Prostate gland (tissue), 2 donors: ENCODE data around the gene AHR.

Experiments used
- CTCF ChIP-seq, 4 experiments: fragments of 200-600 bp in 2 of 4; fragments of 450-650 bp in 2 of 4; sonication (generic) in 2 of 4; IDR thresholded peaks; 1 replicate in 3 of 4; 2 replicates in 1 of 4; pipeline ENCODE4 v1.5.1; 2016 to 2019; ENCODE audit warnings: antibody characterized with exemption in 4 of 4, mild to moderate bottlenecking in 2 of 4, moderate library complexity in 2 of 4
- POLR2A ChIP-seq: fragments of 450-650 bp; IDR thresholded peaks from one replicate; pipeline ENCODE4 v1.6.1; 2016; ENCODE audit warnings: antibody characterized with exemption, mild to moderate bottlenecking

- no peak for TF ChIP-seq POLR2A
- no peak for TF ChIP-seq CTCF (IDR thresholded peaks at IDR 0.05)
These were observed 31.0 kb downstream of the AHR start for GRCh38 chr7:17329440-17329839.
